Measurements from ENCODE around the gene ADAT2.

The ADAT2 gene

DNA sequence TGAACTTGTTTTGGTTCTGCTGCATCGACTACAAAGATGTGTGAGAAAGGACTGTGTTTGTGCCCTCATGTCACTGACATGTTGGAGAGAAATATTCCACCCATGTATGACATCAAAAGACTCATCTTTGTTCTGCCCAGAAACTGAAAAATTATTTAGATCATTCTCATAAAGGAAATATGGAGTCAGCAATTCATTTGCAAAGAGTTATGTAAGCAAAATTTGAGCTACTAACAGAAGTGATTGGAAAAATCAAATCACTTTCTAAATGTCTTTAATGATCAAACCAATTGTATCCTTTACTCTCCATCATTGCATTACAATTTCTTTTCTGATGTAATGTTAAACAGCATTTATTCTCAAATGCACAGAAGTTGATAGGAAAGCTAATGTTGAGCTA is 19.3 kb downstream of the ADAT2 start:
- no peak overlapping the region for H3K4me3 ChIP-seq (ENCODE audit: low read depth, low read length)
- TF ChIP-seq, protein P1, sequence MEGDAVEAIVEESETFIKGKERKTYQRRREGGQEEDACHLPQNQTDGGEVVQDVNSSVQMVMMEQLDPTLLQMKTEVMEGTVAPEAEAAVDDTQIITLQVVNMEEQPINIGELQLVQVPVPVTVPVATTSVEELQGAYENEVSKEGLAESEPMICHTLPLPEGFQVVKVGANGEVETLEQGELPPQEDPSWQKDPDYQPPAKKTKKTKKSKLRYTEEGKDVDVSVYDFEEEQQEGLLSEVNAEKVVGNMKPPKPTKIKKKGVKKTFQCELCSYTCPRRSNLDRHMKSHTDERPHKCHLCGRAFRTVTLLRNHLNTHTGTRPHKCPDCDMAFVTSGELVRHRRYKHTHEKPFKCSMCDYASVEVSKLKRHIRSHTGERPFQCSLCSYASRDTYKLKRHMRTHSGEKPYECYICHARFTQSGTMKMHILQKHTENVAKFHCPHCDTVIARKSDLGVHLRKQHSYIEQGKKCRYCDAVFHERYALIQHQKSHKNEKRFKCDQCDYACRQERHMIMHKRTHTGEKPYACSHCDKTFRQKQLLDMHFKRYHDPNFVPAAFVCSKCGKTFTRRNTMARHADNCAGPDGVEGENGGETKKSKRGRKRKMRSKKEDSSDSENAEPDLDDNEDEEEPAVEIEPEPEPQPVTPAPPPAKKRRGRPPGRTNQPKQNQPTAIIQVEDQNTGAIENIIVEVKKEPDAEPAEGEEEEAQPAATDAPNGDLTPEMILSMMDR (IDR thresholded peaks at IDR 0.05; ENCODE audit: low read depth, low read length): no peak
- no peak for TF ChIP-seq POLR2A (IDR thresholded peaks at IDR 0.05; ENCODE audit: extremely low read depth, insufficient read length)
- no peak for TF ChIP-seq MYC (IDR thresholded peaks at IDR 0.05; ENCODE audit: low read depth, low read length)
- TF ChIP-seq, protein P2, sequence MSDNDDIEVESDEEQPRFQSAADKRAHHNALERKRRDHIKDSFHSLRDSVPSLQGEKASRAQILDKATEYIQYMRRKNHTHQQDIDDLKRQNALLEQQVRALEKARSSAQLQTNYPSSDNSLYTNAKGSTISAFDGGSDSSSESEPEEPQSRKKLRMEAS (IDR thresholded peaks at IDR 0.05; ENCODE audit: low read depth, low read length): no peak
- no peak for DNase-seq (ENCODE audit: low read depth)

DNA sequence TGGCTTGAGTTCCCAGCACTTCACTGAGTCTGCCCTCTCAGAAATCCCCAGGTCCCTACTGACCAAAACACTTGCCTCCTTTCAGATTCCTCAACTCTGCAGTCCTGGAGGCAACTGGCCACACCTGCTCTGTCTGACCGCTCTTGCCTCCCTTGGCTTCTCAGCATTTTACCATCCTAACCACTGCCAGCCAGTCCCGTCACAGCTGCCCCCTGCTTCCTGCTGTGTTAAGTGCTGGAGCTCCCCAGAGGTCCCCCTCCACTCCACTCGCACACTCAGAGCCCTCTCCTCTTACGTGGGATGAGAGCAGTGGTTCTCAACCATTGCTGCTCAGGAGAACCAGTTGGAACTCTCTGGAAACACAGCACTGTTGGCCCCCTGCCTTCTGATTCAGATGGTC is 20.5 kb downstream of the ADAT2 start:
- no peak for DNase-seq (ENCODE audit: low read depth)
- H3K4me3 ChIP-seq (ENCODE audit: low read depth, low read length): no peak overlapping the region
- TF ChIP-seq, protein P2 (IDR thresholded peaks at IDR 0.05; ENCODE audit: low read depth, low read length): no peak
- TF ChIP-seq POLR2A (IDR thresholded peaks at IDR 0.05; ENCODE audit: extremely low read depth, insufficient read length) (no peak), MYC (IDR thresholded peaks at IDR 0.05; ENCODE audit: low read depth, low read length) (no peak)
- TF ChIP-seq, protein P1 (IDR thresholded peaks at IDR 0.05; ENCODE audit: low read depth, low read length): no peak

DNA sequence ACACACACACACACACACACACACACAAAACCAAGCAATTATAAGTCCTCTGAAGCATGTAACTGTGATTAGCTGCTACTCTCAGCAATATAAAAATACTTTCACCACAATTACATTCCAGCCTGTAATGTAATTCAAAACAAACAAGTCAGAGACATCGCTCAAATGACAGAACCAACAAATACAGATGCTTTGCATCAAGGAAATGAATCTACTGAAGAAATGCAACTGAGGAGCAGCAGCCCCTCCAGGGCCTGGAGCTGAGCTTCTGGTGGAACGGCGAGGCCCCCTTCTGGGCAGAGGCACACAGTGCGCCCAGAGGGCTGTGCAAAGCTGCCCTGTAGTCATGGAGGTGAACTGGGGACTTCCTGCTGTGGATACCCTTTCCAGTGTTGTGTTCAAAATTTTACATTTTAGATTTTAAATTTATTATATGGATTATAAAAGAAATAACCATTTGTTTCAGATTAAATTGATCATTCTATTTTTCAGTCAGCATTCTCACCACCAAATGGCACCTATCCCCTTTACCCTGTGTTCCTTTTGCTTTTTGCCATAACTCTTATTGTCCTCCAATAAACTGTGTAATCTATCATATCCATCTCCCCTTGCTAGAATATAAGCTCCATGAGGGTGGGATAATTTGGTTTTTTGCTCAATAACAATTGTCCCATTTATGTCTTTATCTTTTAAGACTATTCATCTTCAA is 23.2 kb downstream of the ADAT2 start:
- H3K4me3 ChIP-seq (ENCODE audit: low read depth, low read length): no peak overlapping the region
- peak; percentile 77 for DNase-seq (ENCODE audit: low read depth)
- TF ChIP-seq POLR2A (IDR thresholded peaks at IDR 0.05; ENCODE audit: extremely low read depth, insufficient read length): no peak
- TF ChIP-seq, protein P2 (IDR thresholded peaks at IDR 0.05; ENCODE audit: low read depth, low read length): no peak
- TF ChIP-seq, protein P1 (IDR thresholded peaks at IDR 0.05; ENCODE audit: low read depth, low read length): peak; percentile 95
- TF ChIP-seq MYC (IDR thresholded peaks at IDR 0.05; ENCODE audit: low read depth, low read length): no peak

DNA sequence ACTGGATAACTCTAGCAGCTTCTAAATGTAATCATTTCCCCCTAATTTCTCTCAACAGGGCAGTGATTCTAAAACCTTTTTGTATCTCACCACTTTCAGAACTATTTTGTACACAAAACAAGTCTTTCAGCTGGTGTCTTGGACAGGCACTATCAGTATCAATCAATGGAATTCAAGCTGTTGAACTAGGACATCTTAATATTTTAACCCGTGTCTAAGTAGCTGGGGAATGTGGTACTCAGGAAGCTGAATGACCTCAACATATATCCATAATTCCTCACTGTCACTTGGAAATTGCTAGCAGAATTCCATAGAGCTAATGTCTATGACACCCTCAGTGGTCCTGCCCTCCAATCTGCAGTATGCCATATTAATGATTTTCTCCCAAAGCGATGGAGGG is 24.5 kb downstream of the ADAT2 start:
- DNase-seq (ENCODE audit: low read depth): no peak
- no peak overlapping the region for H3K4me3 ChIP-seq (ENCODE audit: low read depth, low read length)
- TF ChIP-seq POLR2A (IDR thresholded peaks at IDR 0.05; ENCODE audit: extremely low read depth, insufficient read length): no peak
- TF ChIP-seq, protein P2 (IDR thresholded peaks at IDR 0.05; ENCODE audit: low read depth, low read length): no peak
- TF ChIP-seq MYC (IDR thresholded peaks at IDR 0.05; ENCODE audit: low read depth, low read length): no peak
- TF ChIP-seq, protein P1 (IDR thresholded peaks at IDR 0.05; ENCODE audit: low read depth, low read length): no peak

DNA sequence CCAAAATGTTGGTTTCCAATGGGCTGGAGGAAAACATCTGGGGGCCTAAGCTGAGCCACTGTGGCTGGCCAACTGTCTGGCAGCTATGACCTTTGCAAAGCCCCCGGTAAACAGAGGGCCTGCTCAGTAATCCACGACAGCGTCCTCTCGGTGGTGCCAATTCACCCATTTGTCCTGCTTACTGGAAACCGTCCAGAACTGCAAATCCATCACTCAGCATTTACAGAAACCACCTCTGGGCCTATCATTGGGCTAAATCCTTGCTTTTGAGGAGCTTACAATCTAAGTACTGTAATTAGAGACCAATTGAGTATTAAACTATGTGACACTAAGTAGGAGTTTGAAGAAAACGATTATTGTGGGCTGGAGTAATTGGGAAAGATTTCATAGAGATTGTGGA is 31.0 kb downstream of the ADAT2 start:
- TF ChIP-seq, protein P1 (IDR thresholded peaks at IDR 0.05; ENCODE audit: low read depth, low read length): no peak
- TF ChIP-seq MYC (IDR thresholded peaks at IDR 0.05; ENCODE audit: low read depth, low read length) (no peak), POLR2A (IDR thresholded peaks at IDR 0.05; ENCODE audit: extremely low read depth, insufficient read length) (no peak)
- TF ChIP-seq, protein P2 (IDR thresholded peaks at IDR 0.05; ENCODE audit: low read depth, low read length): no peak
- no peak overlapping the region for H3K4me3 ChIP-seq (ENCODE audit: low read depth, low read length)
- no peak for DNase-seq (ENCODE audit: low read depth)
